ENCODE results near the gene CNGA2. TPM values are rescaled to one million over a fixed set of nuclear protein-coding genes. Genes with fewer than 3 reads are reported as not detected.
A peak's percentile ranks its signal among the peaks of the same experiment; 100 is the strongest.

Gene CNGA2
- total and polyA plus RNA-seq, 2 of the 4 experiments (the other 2 are of a cell fraction), result not detected

DNA sequence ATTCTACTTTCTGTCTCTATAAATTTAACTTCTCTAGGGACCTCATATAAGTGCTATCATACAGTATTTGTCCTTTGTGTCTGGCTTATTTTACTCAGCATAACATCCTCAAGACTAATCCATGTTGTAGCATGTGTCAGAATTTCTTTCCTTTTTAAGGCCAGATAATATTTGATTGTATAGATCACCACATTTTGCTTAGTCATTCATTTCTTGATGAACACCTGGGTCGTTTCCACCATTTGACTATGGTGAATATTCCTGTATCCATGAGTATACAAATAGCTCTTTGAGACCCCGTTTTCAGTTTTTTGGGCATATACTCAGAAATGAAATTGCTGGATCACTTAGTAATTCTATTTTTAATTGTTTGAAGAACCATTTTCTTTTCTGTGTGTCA is 12.0 kb downstream of the CNGA2 start:
- no peak overlapping the region for H3K4ac ChIP-seq (ENCODE audit: low read depth, low read length)
- no peak overlapping the region for H2AK9ac ChIP-seq (replicated peaks; ENCODE audit: low read depth, low read length, poor library complexity)
- H2BK120ac ChIP-seq (ENCODE audit: low read depth, low read length), result no peak overlapping the region
- no peak for DNase-seq
- H2BK20ac ChIP-seq (ENCODE audit: low read depth, low read length), result no peak overlapping the region
- no peak overlapping the region for H3K27ac ChIP-seq (ENCODE audit: insufficient read depth, low read length)
- H3K23ac ChIP-seq (ENCODE audit: low read depth, low read length), result no peak overlapping the region
- no peak for ATAC-seq (ENCODE audit: low read depth)
- H2BK5ac ChIP-seq (ENCODE audit: low read depth, low read length, poor library complexity, severe bottlenecking), result no peak overlapping the region
- H2AFZ ChIP-seq (replicated peaks; ENCODE audit: low read length, poor library complexity), result no peak overlapping the region
- H3K4me1 ChIP-seq (ENCODE audit: control insufficient read depth, insufficient read depth, low read length), result no peaks in the 10 kb centered on the region
- H4K5ac ChIP-seq (ENCODE audit: low read depth, low read length), result no peak overlapping the region
- H3K4me2 ChIP-seq (ENCODE audit: low read depth, low read length), result no peak overlapping the region
- BruUV-seq (replicated peaks), result no TSS peak
- CTCF ChIA-PET, result no interaction called here
- no peaks in the 10 kb centered on the region for H3K9me1 ChIP-seq (ENCODE audit: insufficient read depth, low read length)
- no peaks in the 10 kb centered on the region for H3K36me3 ChIP-seq (ENCODE audit: control insufficient read depth, insufficient read depth, low read length)
- no peak overlapping the region for H4K91ac ChIP-seq (ENCODE audit: insufficient read depth, low read depth, low read length)
- in situ Hi-C loops (cut with MboI; ENCODE audit: low sequenced_read_pairs) (no loop called here), dilution Hi-C loops (cut with HindIII; ENCODE audit: low sequenced_read_pairs, unreplicated experiment) (no loop called here), intact Hi-C loops (cut with micrococcal nuclease) (no loop called here)
- H3K9me3 ChIP-seq (ENCODE audit: control insufficient read depth, insufficient read depth, low read length), result peaks cover 11% of the 10 kb centered on the region; the same call in 1 of the 2 replicates
- no peaks in the 10 kb centered on the region for H3K79me1 ChIP-seq (ENCODE audit: low read depth in 1 of 2, low read length in 2 of 2)
- H3K4me3 ChIP-seq (ENCODE audit: insufficient read depth, low read depth, low read length), result no peak overlapping the region
- no peak for TF ChIP-seq RAD21 (IDR thresholded peaks at IDR 0.05; ENCODE audit: low read length)
- no peak for TF ChIP-seq SMC3 (IDR thresholded peaks at IDR 0.05; ENCODE audit: low read depth, low read length)
- 0 out of 2 replicates have a peak, but pooled peaks have one; percentile 17 for TF ChIP-seq MAFK (IDR thresholded peaks at IDR 0.05; ENCODE audit: low read depth, low read length)
- peak; percentile 61 for TF ChIP-seq NFE2L2 (IDR thresholded peaks at IDR 0.05; ENCODE audit: low read depth, low read length)
- no peak overlapping the region for H3K18ac ChIP-seq (ENCODE audit: low read depth, low read length)
- H4K20me1 ChIP-seq (ENCODE audit: insufficient read depth, low read length), result no peaks in the 10 kb centered on the region
- H3K9ac ChIP-seq (ENCODE audit: low read depth, low read length), result no peak overlapping the region
- no peak overlapping the region for H2BK15ac ChIP-seq (ENCODE audit: low read depth, low read length)
- H3K56ac ChIP-seq (ENCODE audit: extremely low read depth, insufficient read depth, low read length), result no peak overlapping the region
- no CpG with 5 or more reads among the region's 2 CpGs for WGBS, 2 experiments (ENCODE audit: extremely low coverage in 2 of 2, insufficient read length in 1 of 2)
- H3K14ac ChIP-seq (replicated peaks; ENCODE audit: low read depth, low read length), result no peak overlapping the region
- no peak overlapping the region for H2AK5ac ChIP-seq (ENCODE audit: low read depth, low read length)
- H3K27me3 ChIP-seq (ENCODE audit: control insufficient read depth, insufficient read depth, low read length), result no peaks in the 10 kb centered on the region
- POLR2A ChIA-PET (ENCODE audit: unreplicated experiment), result no interaction called here
- H4K8ac ChIP-seq (ENCODE audit: low read depth in 2 of 2, low read length in 2 of 2), result no peak overlapping the region

Measured in IMR-90 (cell line).